KMS-11 (cell line): ENCODE measurements around the gene SYPL2.
A peak's percentile ranks its signal among the peaks of the same experiment; 100 is the strongest.

ENCODE experiments used
- H2AFZ ChIP-seq: fragments of 200-600 bp; sonication (generic); 2 replicates; pipeline ENCODE4 v1.6.1; 2016; ENCODE audit warnings: antibody characterized with exemption, mixed run types, low read depth
- H3K27ac ChIP-seq: fragments of 200-600 bp; sonication (generic); 2 replicates; pipeline ENCODE4 v1.6.1; 2016; ENCODE audit warnings: mild to moderate bottlenecking, mixed run types
- H3K27me3 ChIP-seq: fragments of 200-600 bp; sonication (generic); 2 replicates; pipeline ENCODE4 v1.6.1; 2017; ENCODE audit warnings: mild to moderate bottlenecking, low read depth, mixed run types, moderate library complexity; ENCODE audit not compliant: insufficient read depth
- H3K36me3 ChIP-seq: fragments of 200-600 bp; sonication (generic); 2 replicates; pipeline ENCODE4 v1.6.1; 2017; ENCODE audit warnings: mild to moderate bottlenecking, mixed run types; ENCODE audit not compliant: insufficient read depth
- H3K4me1 ChIP-seq: fragments of 200-600 bp; sonication (generic); 2 replicates; pipeline ENCODE4 v1.6.1; 2016; ENCODE audit warnings: mild to moderate bottlenecking, low read depth, mixed run types; ENCODE audit not compliant: poor library complexity, severe bottlenecking
- H3K4me2 ChIP-seq: fragments of 200-600 bp; sonication (generic); 2 replicates; pipeline ENCODE4 v1.7.0; 2016; ENCODE audit warnings: mild to moderate bottlenecking, mixed run types
- H3K4me3 ChIP-seq: fragments of 200-600 bp; sonication (generic); IDR thresholded peaks from 2 replicates; pipeline ENCODE4 v1.6.1; 2017; ENCODE audit warnings: low read depth, low read length, mixed read lengths; ENCODE audit not compliant: insufficient read depth
- H3K79me2 ChIP-seq: fragments of 200-600 bp; sonication (generic); 2 replicates; pipeline ENCODE4 v1.6.1; 2016; ENCODE audit warnings: low read depth, mixed run types; ENCODE audit not compliant: insufficient read depth
- H3K9ac ChIP-seq: fragments of 200-600 bp; sonication (generic); 2 replicates; pipeline ENCODE4 v1.6.1; 2016; ENCODE audit warnings: mild to moderate bottlenecking, mixed run types
- H4K20me1 ChIP-seq: fragments of 200-600 bp; sonication (generic); 2 replicates; pipeline ENCODE4 v1.6.1; 2016; ENCODE audit warnings: mild to moderate bottlenecking, mixed run types; ENCODE audit not compliant: insufficient read depth
- TF ChIP-seq, protein P1 (sequence below): fragments of 200-600 bp; sonication (generic); conservative IDR thresholded peaks from 2 replicates; pipeline ENCODE4 v1.6.1; 2017; ENCODE audit warnings: low read depth, mild to moderate bottlenecking, antibody characterized with exemption, low read length, moderate library complexity, mixed read lengths

The SYPL2 gene

DNA sequence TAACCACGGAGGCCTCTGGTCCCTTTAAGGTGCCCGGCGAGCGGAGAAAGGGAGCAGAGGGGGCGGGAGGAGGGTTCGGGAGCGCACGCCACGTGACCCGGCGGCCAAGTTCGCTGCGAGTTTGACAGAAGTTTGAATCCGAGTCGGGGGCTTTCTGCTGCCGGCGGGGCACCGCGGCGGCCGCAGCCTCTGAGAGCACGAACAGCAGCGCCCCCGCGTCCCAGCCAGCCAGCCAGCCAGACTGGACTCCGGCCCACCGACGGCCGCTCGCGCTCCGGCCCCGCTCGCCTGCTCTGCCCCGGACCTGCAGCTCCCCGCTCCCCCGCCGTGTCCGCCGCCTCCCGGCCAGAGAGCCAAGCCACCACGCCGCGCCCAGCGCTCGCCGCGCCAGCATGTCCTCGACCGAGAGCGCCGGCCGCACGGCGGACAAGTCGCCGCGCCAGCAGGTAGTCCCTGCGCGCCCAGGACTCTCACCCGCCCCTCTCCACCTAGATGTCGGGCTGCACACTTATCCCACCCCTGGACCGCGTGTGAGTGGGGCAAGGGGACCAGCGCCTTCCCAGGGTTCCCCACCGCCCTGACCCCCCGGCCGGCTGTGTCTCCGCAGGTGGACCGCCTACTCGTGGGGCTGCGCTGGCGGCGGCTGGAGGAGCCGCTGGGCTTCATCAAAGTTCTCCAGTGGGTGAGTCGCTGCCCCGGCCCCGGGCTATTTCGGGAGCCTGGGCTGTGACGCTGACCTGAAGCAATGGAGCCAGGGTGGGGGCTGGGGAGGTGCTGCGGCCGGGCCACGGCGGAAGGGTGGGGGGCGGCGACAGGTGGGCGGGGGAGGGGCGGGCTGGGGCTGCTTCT is at the start of gene SYPL2:
Gene SYPL2 (plus strand): TSS at position 95 of the 849 bp plus-strand sequence. CDS start 298 bp downstream, at position 393.
- Histone ChIP-seq H3K4me2 (peak within 1 kb of the TSS; percentile 18; the same call in 1 of the 2 replicates), H3K4me1 (no peaks in the 10 kb centered on the region), H4K20me1 (no peaks in the 10 kb centered on the region), H3K4me3 (no peak within 1 kb of the TSS), H3K27ac (no peak within 1 kb of the TSS), H2AFZ (peak within 1 kb of the TSS; percentile 50), H3K9ac (no peak within 1 kb of the TSS), H3K36me3 (no peaks in the 10 kb centered on the region), H3K27me3 (peaks cover 30% of the 10 kb centered on the region; the same call in 1 of the 2 replicates), H3K79me2 (no peaks in the 10 kb centered on the region)
- TF ChIP-seq, protein P1, sequence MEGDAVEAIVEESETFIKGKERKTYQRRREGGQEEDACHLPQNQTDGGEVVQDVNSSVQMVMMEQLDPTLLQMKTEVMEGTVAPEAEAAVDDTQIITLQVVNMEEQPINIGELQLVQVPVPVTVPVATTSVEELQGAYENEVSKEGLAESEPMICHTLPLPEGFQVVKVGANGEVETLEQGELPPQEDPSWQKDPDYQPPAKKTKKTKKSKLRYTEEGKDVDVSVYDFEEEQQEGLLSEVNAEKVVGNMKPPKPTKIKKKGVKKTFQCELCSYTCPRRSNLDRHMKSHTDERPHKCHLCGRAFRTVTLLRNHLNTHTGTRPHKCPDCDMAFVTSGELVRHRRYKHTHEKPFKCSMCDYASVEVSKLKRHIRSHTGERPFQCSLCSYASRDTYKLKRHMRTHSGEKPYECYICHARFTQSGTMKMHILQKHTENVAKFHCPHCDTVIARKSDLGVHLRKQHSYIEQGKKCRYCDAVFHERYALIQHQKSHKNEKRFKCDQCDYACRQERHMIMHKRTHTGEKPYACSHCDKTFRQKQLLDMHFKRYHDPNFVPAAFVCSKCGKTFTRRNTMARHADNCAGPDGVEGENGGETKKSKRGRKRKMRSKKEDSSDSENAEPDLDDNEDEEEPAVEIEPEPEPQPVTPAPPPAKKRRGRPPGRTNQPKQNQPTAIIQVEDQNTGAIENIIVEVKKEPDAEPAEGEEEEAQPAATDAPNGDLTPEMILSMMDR = no peak

DNA sequence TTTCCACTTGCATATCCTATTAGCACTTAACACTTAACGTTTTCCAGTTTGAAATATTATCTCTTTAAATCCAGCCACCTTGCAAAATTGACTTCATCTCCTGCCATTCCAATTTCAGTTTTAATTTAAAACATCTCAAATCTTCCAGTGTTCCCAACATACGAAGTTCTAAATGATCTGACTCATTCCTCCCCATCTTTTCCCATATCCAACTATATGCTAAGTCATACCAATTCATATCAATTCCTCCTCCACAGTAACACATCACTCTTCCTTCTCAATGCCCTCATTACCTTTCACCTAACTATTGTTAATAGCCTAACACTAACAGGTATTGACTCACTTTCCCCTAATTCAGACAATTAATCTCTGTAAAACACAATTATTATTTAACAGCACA is 42.8 kb upstream of the SYPL2 start:
- Histone ChIP-seq H3K9ac (no peak overlapping the region), H4K20me1 (peaks cover 29% of the 10 kb centered on the region), H3K4me2 (peak overlapping the region; percentile 64; the same call in 1 of the 2 replicates), H3K79me2 (peaks cover 83% of the 10 kb centered on the region), H2AFZ (no peak overlapping the region), H3K4me3 (peak overlapping the region; percentile 48), H3K36me3 (peaks cover 27% of the 10 kb centered on the region; the same call in 1 of the 2 replicates), H3K4me1 (peaks cover 33% of the 10 kb centered on the region), H3K27ac (no peak overlapping the region), H3K27me3 (no peaks in the 10 kb centered on the region)
- TF ChIP-seq, protein P1 = no peak

DNA sequence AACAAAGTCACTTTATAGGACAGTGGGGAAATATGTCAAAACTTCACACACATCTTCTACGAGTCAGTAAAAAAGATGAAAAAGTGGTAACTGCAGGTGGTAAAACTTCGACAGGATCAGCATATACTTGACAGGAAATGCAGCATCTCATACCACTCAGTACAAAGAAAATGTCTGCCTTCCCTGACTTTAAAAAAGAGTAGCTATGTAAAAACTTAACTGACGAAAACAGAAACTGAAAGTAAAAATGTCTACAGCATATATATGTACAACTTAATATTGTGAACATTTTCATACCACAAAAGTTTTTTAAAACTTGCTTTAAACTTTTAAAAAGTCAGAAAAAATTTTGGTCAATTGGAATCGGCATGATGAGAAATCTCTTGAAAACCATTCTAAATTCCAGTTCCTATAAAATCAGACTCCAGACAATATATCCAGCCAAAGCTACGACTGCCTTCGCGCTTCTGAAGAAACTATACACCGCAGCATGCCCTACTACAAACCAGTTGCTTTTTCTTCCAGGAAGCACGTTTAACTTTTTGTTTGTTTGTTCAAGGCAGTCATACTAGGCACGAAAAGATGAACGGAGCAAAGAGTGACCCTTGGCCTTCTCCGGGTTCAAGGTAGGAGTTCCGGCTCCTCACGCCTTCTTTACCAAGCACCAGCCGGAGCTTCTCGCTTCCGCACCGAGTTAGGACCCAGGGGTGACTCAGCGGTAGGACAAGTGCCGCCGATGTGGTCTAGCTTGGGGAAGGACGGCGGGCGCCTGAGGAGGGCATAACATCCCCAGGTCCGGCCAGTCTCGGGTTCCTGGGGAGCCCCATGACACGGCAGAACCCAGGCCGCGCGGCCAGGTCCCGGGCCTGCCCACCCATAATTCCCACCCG is 40.7 kb upstream of the SYPL2 start:
- Histone ChIP-seq H3K4me1 (peaks cover 33% of the 10 kb centered on the region), H3K27me3 (no peaks in the 10 kb centered on the region), H3K4me3 (peak overlapping the region; percentile 83), H3K27ac (peak overlapping the region; percentile 78), H3K9ac (peak overlapping the region; percentile 72), H3K36me3 (peaks cover 9% of the 10 kb centered on the region; the same call in 1 of the 2 replicates), H4K20me1 (peaks cover 22% of the 10 kb centered on the region), H3K79me2 (peaks cover 65% of the 10 kb centered on the region), H2AFZ (peak overlapping the region; percentile 69; the same call in 1 of the 2 replicates), H3K4me2 (peak overlapping the region; percentile 64)
- TF ChIP-seq, protein P1 = no peak
